HepG2 (cell line): Measurements from ENCODE around the gene HES2. TPM values are rescaled to one million over a fixed set of nuclear protein-coding genes. Genes with fewer than 3 reads are reported as not detected.
A peak's percentile ranks its signal among the peaks of the same experiment; 100 is the strongest.

Experiments
- MYPOP ChIP-seq: sonication (generic); formaldehyde crosslinking; IDR thresholded peaks from 2 replicates; pipeline ENCODE4 v1.8.1; 2023; ENCODE audit warnings: mild to moderate bottlenecking, moderate library complexity, missing genetic modification reagents
- RBM22 ChIP-seq: fragments of 200-400 bp; formaldehyde crosslinking; optimal IDR thresholded peaks from 2 replicates; pipeline ENCODE3; 2017; ENCODE audit warnings: mild to moderate bottlenecking, low read length, moderate library complexity
- ZNF407 ChIP-seq: sonication (generic); formaldehyde crosslinking; IDR thresholded peaks from one replicate; pipeline ENCODE4 v1.5.1; 2020; ENCODE audit warnings: mild to moderate bottlenecking, missing genetic modification reagents; ENCODE audit errors: not compliant biosample characterization
- ZNF687 ChIP-seq: sonication (generic); formaldehyde crosslinking; IDR thresholded peaks from 2 replicates; pipeline ENCODE4 v1.5.1; 2020; ENCODE audit warnings: mild to moderate bottlenecking, missing genetic modification reagents, moderate library complexity
- polyA plus RNA-seq, 8 experiments: library from polyadenylated mRNA; depleted of rRNA in 3 of 8; stranded (reverse) in 7 of 8; unstranded in 1 of 8; fragments of >200 nt; fragmentation: Illumina TruSeq in 4 of 8; extraction: Trizol in 4 of 8; gene quantifications; 2 replicates each; pipeline versions ENCODE4 v1.2.1 to v1.2.3, GENCODE V29; 2011 to 2016; ENCODE audit warnings: low read depth in 4 of 8, missing spikeins in 1 of 8, mixed read lengths in 1 of 8; ENCODE audit not compliant: insufficient read depth in 1 of 8
- total RNA-seq, 5 experiments: library from RNA; depleted of rRNA; stranded (reverse); fragments of >200 nt; fragmentation: Illumina TruSeq; extraction: Trizol; gene quantifications; 2 replicates each; pipeline ENCODE4 v1.2.3, GENCODE V29; 2016; ENCODE audit warnings: low read depth in 1 of 5

HES2 gene
- total and polyA plus RNA-seq, 2 of the 13 experiments (the other 11 are each of a cell fraction or from before 2014, with no cell fraction given): 0.11 to 0.17 TPM

- peak; percentile 48 for TF ChIP-seq ZNF407 (CRISPR knock-in tag)
- no peak for TF ChIP-seq RBM22
- peak; percentile 71 for TF ChIP-seq ZNF687 (CRISPR knock-in tag)
- no peak for TF ChIP-seq MYPOP
These were observed 30.3 kb upstream of the HES2 start (continued) for GRCh38 chr1:6450005-6450450.
